HL-60 (cell line): ENCODE data around the gene AGR3.

Experiments used
- DNase-seq, 2 experiments: peaks; one replicate each; pipeline ENCODE4 v3.0.0-alpha.2; 2010 to 2020; ENCODE audit warnings: low read depth in 1 of 2, low spot score in 1 of 2
- H3K27ac ChIP-seq: fragments of 250-450 bp; sonication (Bioruptor Pico); replicated peaks from 2 replicates; pipeline ENCODE4 v1.5.1; 2020; ENCODE audit warnings: mild to moderate bottlenecking, moderate library complexity
- H3K27me3 ChIP-seq: fragments of 250-450 bp; sonication (Bioruptor Pico); 2 replicates; pipeline ENCODE4 v1.5.1; 2021; ENCODE audit warnings: mild to moderate bottlenecking, moderate library complexity; ENCODE audit not compliant: insufficient read depth, poor library complexity, severe bottlenecking
- H3K4me3 ChIP-seq: replicated peaks from 2 replicates; pipeline ENCODE4 v1.5.1; 2011; ENCODE audit warnings: mild to moderate bottlenecking, control low read depth, low read length; ENCODE audit not compliant: insufficient read depth
- GABPA ChIP-seq: IDR thresholded peaks from 2 replicates; pipeline ENCODE4 v1.6.1; 2012; ENCODE audit warnings: low read depth
- POLR2AphosphoS5 ChIP-seq: IDR thresholded peaks from 2 replicates; pipeline ENCODE4 v1.6.1; 2012; ENCODE audit warnings: low read depth
- SPI1 ChIP-seq: IDR thresholded peaks from 2 replicates; pipeline ENCODE4 v1.6.1; 2012; ENCODE audit warnings: low read depth, mild to moderate bottlenecking, borderline replicate concordance
- TF ChIP-seq, protein P1 (sequence below): IDR thresholded peaks from one replicate; pipeline ENCODE4 v1.5.1; 2011; ENCODE audit warnings: low read length, control low read depth, inconsistent platforms; ENCODE audit not compliant: insufficient read depth
- TF ChIP-seq, protein P2 (sequence below): IDR thresholded peaks from 2 replicates; pipeline ENCODE4 v1.6.1; 2012; ENCODE audit warnings: low read depth; ENCODE audit not compliant: insufficient replicate concordance

The AGR3 gene

DNA sequence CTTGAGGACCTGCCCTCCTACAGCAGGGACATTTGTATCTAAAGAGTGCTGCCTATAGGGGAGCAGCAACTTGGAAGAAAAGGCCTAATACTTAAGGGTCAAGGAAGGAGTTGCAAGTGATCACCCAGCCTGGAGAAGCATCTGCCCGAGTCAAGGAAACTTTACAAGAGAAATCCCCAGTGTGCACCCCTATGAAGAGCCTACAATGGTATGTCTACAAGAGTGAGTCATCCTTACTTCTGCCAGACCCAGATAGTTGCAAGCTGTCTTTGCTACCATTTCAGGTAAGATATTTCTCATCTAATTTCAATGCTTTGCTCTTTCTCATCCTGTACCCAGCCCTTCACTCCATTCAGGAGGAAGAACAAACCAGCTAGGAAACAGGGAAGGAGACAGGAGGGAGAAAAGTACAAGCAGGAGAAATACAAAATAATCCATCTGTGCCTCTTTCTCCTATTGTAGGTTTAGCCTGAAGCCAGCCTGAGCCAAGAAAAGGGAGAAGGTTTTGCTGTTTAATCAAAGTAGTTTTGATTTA, 34.4 kb upstream of the AGR3 start:
- Histone ChIP-seq H3K27me3 (no peaks in the 10 kb centered on the region), H3K4me3 (no peak overlapping the region), H3K27ac (no peak overlapping the region)
- DNase-seq = no peak
- TF ChIP-seq GABPA (no peak), SPI1 (no peak), POLR2AphosphoS5 (no peak)
- TF ChIP-seq, protein P1, sequence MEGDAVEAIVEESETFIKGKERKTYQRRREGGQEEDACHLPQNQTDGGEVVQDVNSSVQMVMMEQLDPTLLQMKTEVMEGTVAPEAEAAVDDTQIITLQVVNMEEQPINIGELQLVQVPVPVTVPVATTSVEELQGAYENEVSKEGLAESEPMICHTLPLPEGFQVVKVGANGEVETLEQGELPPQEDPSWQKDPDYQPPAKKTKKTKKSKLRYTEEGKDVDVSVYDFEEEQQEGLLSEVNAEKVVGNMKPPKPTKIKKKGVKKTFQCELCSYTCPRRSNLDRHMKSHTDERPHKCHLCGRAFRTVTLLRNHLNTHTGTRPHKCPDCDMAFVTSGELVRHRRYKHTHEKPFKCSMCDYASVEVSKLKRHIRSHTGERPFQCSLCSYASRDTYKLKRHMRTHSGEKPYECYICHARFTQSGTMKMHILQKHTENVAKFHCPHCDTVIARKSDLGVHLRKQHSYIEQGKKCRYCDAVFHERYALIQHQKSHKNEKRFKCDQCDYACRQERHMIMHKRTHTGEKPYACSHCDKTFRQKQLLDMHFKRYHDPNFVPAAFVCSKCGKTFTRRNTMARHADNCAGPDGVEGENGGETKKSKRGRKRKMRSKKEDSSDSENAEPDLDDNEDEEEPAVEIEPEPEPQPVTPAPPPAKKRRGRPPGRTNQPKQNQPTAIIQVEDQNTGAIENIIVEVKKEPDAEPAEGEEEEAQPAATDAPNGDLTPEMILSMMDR = no peak
- TF ChIP-seq, protein P2, sequence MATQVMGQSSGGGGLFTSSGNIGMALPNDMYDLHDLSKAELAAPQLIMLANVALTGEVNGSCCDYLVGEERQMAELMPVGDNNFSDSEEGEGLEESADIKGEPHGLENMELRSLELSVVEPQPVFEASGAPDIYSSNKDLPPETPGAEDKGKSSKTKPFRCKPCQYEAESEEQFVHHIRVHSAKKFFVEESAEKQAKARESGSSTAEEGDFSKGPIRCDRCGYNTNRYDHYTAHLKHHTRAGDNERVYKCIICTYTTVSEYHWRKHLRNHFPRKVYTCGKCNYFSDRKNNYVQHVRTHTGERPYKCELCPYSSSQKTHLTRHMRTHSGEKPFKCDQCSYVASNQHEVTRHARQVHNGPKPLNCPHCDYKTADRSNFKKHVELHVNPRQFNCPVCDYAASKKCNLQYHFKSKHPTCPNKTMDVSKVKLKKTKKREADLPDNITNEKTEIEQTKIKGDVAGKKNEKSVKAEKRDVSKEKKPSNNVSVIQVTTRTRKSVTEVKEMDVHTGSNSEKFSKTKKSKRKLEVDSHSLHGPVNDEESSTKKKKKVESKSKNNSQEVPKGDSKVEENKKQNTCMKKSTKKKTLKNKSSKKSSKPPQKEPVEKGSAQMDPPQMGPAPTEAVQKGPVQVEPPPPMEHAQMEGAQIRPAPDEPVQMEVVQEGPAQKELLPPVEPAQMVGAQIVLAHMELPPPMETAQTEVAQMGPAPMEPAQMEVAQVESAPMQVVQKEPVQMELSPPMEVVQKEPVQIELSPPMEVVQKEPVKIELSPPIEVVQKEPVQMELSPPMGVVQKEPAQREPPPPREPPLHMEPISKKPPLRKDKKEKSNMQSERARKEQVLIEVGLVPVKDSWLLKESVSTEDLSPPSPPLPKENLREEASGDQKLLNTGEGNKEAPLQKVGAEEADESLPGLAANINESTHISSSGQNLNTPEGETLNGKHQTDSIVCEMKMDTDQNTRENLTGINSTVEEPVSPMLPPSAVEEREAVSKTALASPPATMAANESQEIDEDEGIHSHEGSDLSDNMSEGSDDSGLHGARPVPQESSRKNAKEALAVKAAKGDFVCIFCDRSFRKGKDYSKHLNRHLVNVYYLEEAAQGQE = no peak

DNA sequence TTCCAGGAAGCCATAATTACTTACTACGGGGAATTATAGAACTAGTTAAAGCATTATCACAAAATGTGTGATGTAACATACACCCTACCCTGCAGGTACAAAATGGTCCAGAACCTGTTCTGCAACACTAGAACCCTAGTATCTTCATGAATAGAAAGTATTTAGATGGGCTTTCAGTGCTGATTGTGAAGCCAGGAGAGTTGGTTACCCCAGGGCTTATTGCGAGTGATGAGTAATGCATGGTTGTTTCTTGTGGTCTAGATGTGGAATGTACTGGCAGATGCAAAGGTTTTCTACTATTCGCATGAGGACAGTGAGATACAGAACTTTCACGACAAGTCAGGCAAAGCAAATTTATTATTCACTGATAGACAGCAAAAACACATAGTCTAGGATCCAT, 33.6 kb upstream of the AGR3 start:
- Histone ChIP-seq H3K27me3 (no peaks in the 10 kb centered on the region), H3K27ac (no peak overlapping the region), H3K4me3 (no peak overlapping the region)
- DNase-seq = no peak
- TF ChIP-seq GABPA (no peak), SPI1 (no peak), POLR2AphosphoS5 (no peak)
- TF ChIP-seq, protein P1 = no peak
- TF ChIP-seq, protein P2 = no peak

- Histone ChIP-seq H3K27me3 (no peaks in the 10 kb centered on the region), H3K27ac (no peak overlapping the region), H3K4me3 (no peak overlapping the region)
- TF ChIP-seq GABPA (no peak), SPI1 (no peak), POLR2AphosphoS5 (no peak)
- TF ChIP-seq, protein P2 = no peak
- TF ChIP-seq, protein P1 = no peak
- DNase-seq = no peak
Measured at GRCh38 chr7:16914771-16915170, 33.0 kb upstream of the AGR3 start.
